GM13977 (cell line): ENCODE results near the gene DHRS1.

ENCODE experiments used
- DNase-seq: peaks from one replicate; pipeline ENCODE4 v3.0.0; 2012; ENCODE audit warnings: low spot score
- CTCF ChIP-seq: IDR thresholded peaks from 2 replicates; pipeline ENCODE4 v1.5.1; 2012; ENCODE audit warnings: mild to moderate bottlenecking, control low read depth; ENCODE audit not compliant: insufficient read depth; ENCODE audit errors: extremely low read depth, missing control alignments
- in situ Hi-C: fragments of 300-500 bp; cut with MboI; formaldehyde crosslinking; loops from one replicate; pipeline ENCODE4 v1.12.0; 2022; ENCODE audit warnings: low sequenced_read_pairs, low pct_unique_long_range_greater_than_20kb, mixed read lengths, inconsistent platforms; ENCODE audit not compliant: unreplicated experiment

Gene DHRS1

GRCh38 chr14:24310646-24311604, 11.3 kb upstream of the DHRS1 start, which contains the start of gene LTB4R:
Gene LTB4R (plus strand): TSS chr14:24311502. CDS start chr14:24315652, 4,150 bp downstream.
- peak; percentile 84 for DNase-seq
- TF ChIP-seq CTCF: peak; percentile 48
- in situ Hi-C loops: no loop called here

- no peak for TF ChIP-seq CTCF
- in situ Hi-C loops: no loop called here
- DNase-seq: no peak
Measured at GRCh38 chr14:24310265-24310645, 10.7 kb upstream of the DHRS1 start.

GRCh38 chr14:24309538-24310264, 10.1 kb upstream of the DHRS1 start, which contains the start of gene LTB4R2:
Gene LTB4R2 (plus strand): TSS chr14:24310140. CDS start chr14:24310665, 525 bp downstream.
- DNase-seq: no peak
- TF ChIP-seq CTCF: no peak
- in situ Hi-C loops: no loop called here

- in situ Hi-C loops: no loop called here
- no peak for DNase-seq
- TF ChIP-seq CTCF: no peak
Measured at GRCh38 chr14:24308342-24309124, 9.0 kb upstream of the DHRS1 start.

DNA sequence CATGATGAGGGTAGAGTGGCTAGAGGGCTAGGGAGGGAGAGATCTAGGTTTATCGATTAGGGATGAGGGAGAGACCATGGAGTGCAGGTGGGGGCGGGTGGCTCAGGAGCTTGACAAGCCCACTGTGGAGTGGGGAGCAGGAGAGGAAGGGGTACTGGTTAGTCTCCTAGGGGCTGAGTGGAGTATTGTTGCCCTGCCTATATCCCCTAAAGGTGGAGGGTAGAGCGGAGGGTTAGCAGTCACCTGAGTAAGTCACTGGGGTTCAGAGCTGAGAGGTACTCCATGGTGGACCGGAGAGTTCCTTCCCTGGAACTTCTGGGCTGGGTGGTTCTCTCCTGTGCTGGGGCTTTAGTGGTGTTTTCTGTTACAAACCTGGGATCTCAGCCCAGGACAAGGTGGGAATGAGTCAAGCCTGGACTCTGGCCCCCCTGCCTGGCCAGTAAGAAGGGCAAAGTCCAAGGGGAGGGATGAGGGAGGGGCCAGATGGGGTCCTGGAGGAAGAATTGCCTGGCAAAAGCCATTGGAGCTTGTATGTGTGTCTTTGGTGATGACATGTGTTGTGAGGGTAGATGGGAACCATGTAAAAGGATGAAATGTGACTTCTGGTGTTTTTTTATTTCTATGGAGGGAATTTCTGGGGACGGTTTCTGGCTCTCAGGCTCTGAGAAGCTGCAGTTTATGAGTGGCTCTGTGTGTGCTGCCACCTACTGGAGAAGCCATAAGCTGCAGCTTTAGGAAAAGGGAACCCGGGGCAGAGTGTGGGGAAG, 8.2 kb upstream of the DHRS1 start, which contains the start of gene CIDEB:
CIDEB (minus strand) TSS at position 403 of the 767 bp plus-strand sequence; CDS start at position 284, 119 bp downstream.
- peak; percentile 79 for DNase-seq
- TF ChIP-seq CTCF: peak; percentile 95
- in situ Hi-C loops: no loop called here
